ENCODE measurements around the gene DNAH17. TPM values are rescaled to one million over a fixed set of nuclear protein-coding genes. Genes with fewer than 3 reads are reported as not detected.

Gene DNAH17
- total and polyA plus RNA-seq, 3 experiments from 2014 or later: 0.20 TPM; not detected in 2

GRCh38 chr17:78498848-78499247 is 78.3 kb downstream of the DNAH17 start:
- no peaks in the 10 kb centered on the region for H3K9me3 Mint-ChIP-seq
- ChIA-PET POLR2A (no interaction called here), CTCF (no interaction called here)
- no peaks in the 10 kb centered on the region for H3K4me1 ChIP-seq (ENCODE audit: insufficient read depth, low read length)
- DNase-seq: no peak
- no peaks in the 10 kb centered on the region for H3K9me3 ChIP-seq (ENCODE audit: low read length)
- H3K4me3 Mint-ChIP-seq: no peak overlapping the region
- peaks cover 5 to 12% of the 10 kb centered on the region in 2 donors for H3K27me3 Mint-ChIP-seq
- no peaks in the 10 kb centered on the region for H3K27me3 ChIP-seq (ENCODE audit: insufficient read depth, low read length, poor library complexity, severe bottlenecking)
- H3K4me1 Mint-ChIP-seq: no peaks in the 10 kb centered on the region
- no peak overlapping the region for H3K27ac Mint-ChIP-seq
- no peaks in the 10 kb centered on the region for H3K36me3 ChIP-seq (ENCODE audit: insufficient read depth, low read length)
- no peak overlapping the region for H3K4me3 ChIP-seq (ENCODE audit: low read length)
- no peak overlapping the region for H3K27ac ChIP-seq (ENCODE audit: low read depth, low read length)
- H3K36me3 Mint-ChIP-seq: no peaks in the 10 kb centered on the region

GRCh38 chr17:78497115-78497540 is 80.1 kb downstream of the DNAH17 start:
- H3K27ac Mint-ChIP-seq: no peak overlapping the region
- Histone ChIP-seq H3K27me3 (ENCODE audit: insufficient read depth, low read length, poor library complexity, severe bottlenecking) (no peaks in the 10 kb centered on the region), H3K4me3 (ENCODE audit: low read length) (no peak overlapping the region), H3K9me3 (ENCODE audit: low read length) (no peaks in the 10 kb centered on the region), H3K27ac (ENCODE audit: low read depth, low read length) (no peak overlapping the region), H3K36me3 (ENCODE audit: insufficient read depth, low read length) (no peaks in the 10 kb centered on the region), H3K4me1 (ENCODE audit: insufficient read depth, low read length) (no peaks in the 10 kb centered on the region)
- no peaks in the 10 kb centered on the region for H3K4me1 Mint-ChIP-seq
- H3K27me3 Mint-ChIP-seq: peaks cover 6 to 12% of the 10 kb centered on the region in 2 donors
- POLR2A ChIA-PET: no interaction called here
- DNase-seq: peak; percentile 20 to 58 (median 37)
- H3K36me3 Mint-ChIP-seq: no peaks in the 10 kb centered on the region
- H3K9me3 Mint-ChIP-seq: no peaks in the 10 kb centered on the region
- CTCF ChIA-PET: interaction anchor here (0.9 to 1.5 kb wide), 7 partner anchors 12 to 475 kb away, joined by 3 to 7 read pairs (median 4); no protein-coding TSS in a partner anchor
- no peak overlapping the region for H3K4me3 Mint-ChIP-seq

GRCh38 chr17:78496311-78496710 is 80.9 kb downstream of the DNAH17 start:
- no peak overlapping the region for H3K4me3 ChIP-seq (ENCODE audit: low read length)
- DNase-seq: peak in 1 of 5 donors; percentile 12
- Mint-ChIP-seq H3K27me3 (peaks cover 10 to 12% of the 10 kb centered on the region in 2 donors), H3K4me1 (no peaks in the 10 kb centered on the region), H3K27ac (no peak overlapping the region), H3K36me3 (no peaks in the 10 kb centered on the region), H3K4me3 (no peak overlapping the region), H3K9me3 (no peaks in the 10 kb centered on the region)
- no peaks in the 10 kb centered on the region for H3K4me1 ChIP-seq (ENCODE audit: insufficient read depth, low read length)
- ChIA-PET CTCF (interaction anchor here (1.1 to 1.4 kb wide), 2 partner anchors 11 to 476 kb away, joined by 4 read pairs; no protein-coding TSS in a partner anchor), POLR2A (no interaction called here)
- no peak overlapping the region for H3K27ac ChIP-seq (ENCODE audit: low read depth, low read length)
- H3K27me3 ChIP-seq (ENCODE audit: insufficient read depth, low read length, poor library complexity, severe bottlenecking): no peaks in the 10 kb centered on the region
- no peaks in the 10 kb centered on the region for H3K36me3 ChIP-seq (ENCODE audit: insufficient read depth, low read length)
- H3K9me3 ChIP-seq (ENCODE audit: low read length): no peaks in the 10 kb centered on the region

GRCh38 chr17:78495634-78496033 is 81.6 kb downstream of the DNAH17 start:
- peak in 1 of 5 donors; percentile 25 for DNase-seq
- no peak overlapping the region for H3K27ac Mint-ChIP-seq
- CTCF ChIA-PET: no interaction called here

GRCh38 chr17:78494696-78495330 is 82.4 kb downstream of the DNAH17 start:
- Histone ChIP-seq H3K27me3 (ENCODE audit: insufficient read depth, low read length, poor library complexity, severe bottlenecking) (no peaks in the 10 kb centered on the region), H3K27ac (ENCODE audit: low read depth, low read length) (no peak overlapping the region), H3K4me3 (ENCODE audit: low read length) (no peak overlapping the region), H3K9me3 (ENCODE audit: low read length) (no peaks in the 10 kb centered on the region), H3K36me3 (ENCODE audit: insufficient read depth, low read length) (no peaks in the 10 kb centered on the region), H3K4me1 (ENCODE audit: insufficient read depth, low read length) (no peaks in the 10 kb centered on the region)
- H3K27ac Mint-ChIP-seq: no peak overlapping the region
- POLR2A ChIA-PET: no interaction called here
- CTCF ChIA-PET: no interaction called here
- no peaks in the 10 kb centered on the region for H3K36me3 Mint-ChIP-seq
- H3K4me1 Mint-ChIP-seq: no peaks in the 10 kb centered on the region
- peak in 1 of 5 donors; percentile 35 for DNase-seq
- no peaks in the 10 kb centered on the region for H3K9me3 Mint-ChIP-seq
- no peak overlapping the region for H3K4me3 Mint-ChIP-seq
- peaks cover 9 to 12% of the 10 kb centered on the region in 2 donors for H3K27me3 Mint-ChIP-seq

More at GRCh38 chr17:78495634-78496033, 81.6 kb downstream of the DNAH17 start:
- Histone ChIP-seq H3K4me1 (ENCODE audit: insufficient read depth, low read length) (no peaks in the 10 kb centered on the region), H3K36me3 (ENCODE audit: insufficient read depth, low read length) (no peaks in the 10 kb centered on the region), H3K27ac (ENCODE audit: low read depth, low read length) (no peak overlapping the region), H3K27me3 (ENCODE audit: insufficient read depth, low read length, poor library complexity, severe bottlenecking) (no peaks in the 10 kb centered on the region), H3K9me3 (ENCODE audit: low read length) (no peaks in the 10 kb centered on the region), H3K4me3 (ENCODE audit: low read length) (no peak overlapping the region)
- Mint-ChIP-seq H3K4me1 (no peaks in the 10 kb centered on the region), H3K36me3 (no peaks in the 10 kb centered on the region), H3K9me3 (no peaks in the 10 kb centered on the region), H3K4me3 (no peak overlapping the region), H3K27me3 (peaks cover 9 to 12% of the 10 kb centered on the region in 2 donors)
- POLR2A ChIA-PET: no interaction called here

- no peaks in the 10 kb centered on the region for H3K36me3 Mint-ChIP-seq
- H3K27ac Mint-ChIP-seq: no peak overlapping the region
- no peak overlapping the region for H3K27ac ChIP-seq (ENCODE audit: low read depth, low read length)
- H3K9me3 Mint-ChIP-seq: no peaks in the 10 kb centered on the region
- CTCF ChIA-PET: no interaction called here
- H3K4me1 ChIP-seq (ENCODE audit: insufficient read depth, low read length): no peaks in the 10 kb centered on the region
- DNase-seq: no peak
- H3K27me3 Mint-ChIP-seq: peaks cover 9 to 12% of the 10 kb centered on the region in 2 donors
- no peaks in the 10 kb centered on the region for H3K4me1 Mint-ChIP-seq
- no peak overlapping the region for H3K4me3 Mint-ChIP-seq
- H3K36me3 ChIP-seq (ENCODE audit: insufficient read depth, low read length): no peaks in the 10 kb centered on the region
- H3K4me3 ChIP-seq (ENCODE audit: low read length): no peak overlapping the region
- H3K27me3 ChIP-seq (ENCODE audit: insufficient read depth, low read length, poor library complexity, severe bottlenecking): no peaks in the 10 kb centered on the region
- POLR2A ChIA-PET: no interaction called here
- H3K9me3 ChIP-seq (ENCODE audit: low read length): no peaks in the 10 kb centered on the region
These were observed 83.1 kb downstream of the DNAH17 start for GRCh38 chr17:78493853-78494695.

- ChIA-PET CTCF (interaction anchor here (0.9 kb wide), 1 partner anchor 478 kb away, joined by 3 read pairs; no protein-coding TSS in a partner anchor), POLR2A (no interaction called here)
These were observed 83.7 kb downstream of the DNAH17 start for GRCh38 chr17:78493450-78493849.

GRCh38 chr17:78492116-78492799 is 84.9 kb downstream of the DNAH17 start:
- Histone ChIP-seq H3K36me3 (ENCODE audit: insufficient read depth, low read length) (no peaks in the 10 kb centered on the region), H3K4me1 (ENCODE audit: insufficient read depth, low read length) (no peaks in the 10 kb centered on the region), H3K9me3 (ENCODE audit: low read length) (no peaks in the 10 kb centered on the region), H3K27ac (ENCODE audit: low read depth, low read length) (no peak overlapping the region), H3K27me3 (ENCODE audit: insufficient read depth, low read length, poor library complexity, severe bottlenecking) (no peaks in the 10 kb centered on the region), H3K4me3 (ENCODE audit: low read length) (no peak overlapping the region)
- Mint-ChIP-seq H3K36me3 (no peaks in the 10 kb centered on the region), H3K4me1 (no peaks in the 10 kb centered on the region), H3K27ac (no peak overlapping the region), H3K27me3 (peaks cover 5 to 7% of the 10 kb centered on the region in 2 donors), H3K4me3 (no peak overlapping the region), H3K9me3 (no peaks in the 10 kb centered on the region)
- POLR2A ChIA-PET: no interaction called here
- DNase-seq: no peak
- CTCF ChIA-PET: interaction anchor here (0.9 kb wide), 1 partner anchor 480 kb away, joined by 3 read pairs; no protein-coding TSS in a partner anchor

More at GRCh38 chr17:78493450-78493849, 83.7 kb downstream of the DNAH17 start:
- Histone ChIP-seq H3K27ac (ENCODE audit: low read depth, low read length) (no peak overlapping the region), H3K9me3 (ENCODE audit: low read length) (no peaks in the 10 kb centered on the region), H3K27me3 (ENCODE audit: insufficient read depth, low read length, poor library complexity, severe bottlenecking) (no peaks in the 10 kb centered on the region), H3K36me3 (ENCODE audit: insufficient read depth, low read length) (no peaks in the 10 kb centered on the region), H3K4me1 (ENCODE audit: insufficient read depth, low read length) (no peaks in the 10 kb centered on the region), H3K4me3 (ENCODE audit: low read length) (no peak overlapping the region)
- peaks cover 9% of the 10 kb centered on the region in 2 donors for H3K27me3 Mint-ChIP-seq
- H3K27ac Mint-ChIP-seq: no peak overlapping the region
- DNase-seq: no peak
- H3K4me3 Mint-ChIP-seq: no peak overlapping the region
- no peaks in the 10 kb centered on the region for H3K36me3 Mint-ChIP-seq
- H3K9me3 Mint-ChIP-seq: no peaks in the 10 kb centered on the region
- H3K4me1 Mint-ChIP-seq: no peaks in the 10 kb centered on the region
